Ectodermal cell (in vitro differentiated cells): ENCODE results near the gene SLC12A8.

Experiments used
- H3K27ac ChIP-seq: 2 replicates; pipeline ENCODE4 v1.7.0; 2013; ENCODE audit warnings: mild to moderate bottlenecking, low read depth, low read length; ENCODE audit not compliant: insufficient read depth, poor library complexity, severe bottlenecking
- H3K27me3 ChIP-seq: 2 replicates; pipeline ENCODE4 v1.7.0; 2013; ENCODE audit warnings: mild to moderate bottlenecking, low read length; ENCODE audit not compliant: insufficient read depth, control insufficient read depth, poor library complexity, severe bottlenecking
- H3K36me3 ChIP-seq: one replicate; pipeline ENCODE4 v1.7.0; 2013; ENCODE audit warnings: low read length; ENCODE audit not compliant: control insufficient read depth, insufficient read depth
- H3K4me1 ChIP-seq: one replicate; pipeline ENCODE4 v1.7.0; 2013; ENCODE audit warnings: low read length; ENCODE audit not compliant: control insufficient read depth, insufficient read depth
- H3K4me3 ChIP-seq: 2 replicates; pipeline ENCODE4 v1.7.0; 2013; ENCODE audit warnings: low read depth, low read length, control low read depth; ENCODE audit not compliant: insufficient read depth
- H3K9me3 ChIP-seq: 2 replicates; pipeline ENCODE4 v1.7.0; 2013; ENCODE audit warnings: mild to moderate bottlenecking, low read length, moderate library complexity; ENCODE audit not compliant: control insufficient read depth
- WGBS, 2 experiments: methylation state at CpG; one replicate each; pipeline ENCODE4 v1.1.7; 2013; ENCODE audit warnings: missing lambda C conversion rate in 2 of 2; 5-methylcytosine and 5-hydroxymethylcytosine counted together

SLC12A8 gene

GRCh38 chr3:125160606-125161371 is 51.8 kb downstream of the SLC12A8 start:
- 92 to 96% methylated on average over 9 of the region's 9 CpGs for WGBS, 2 experiments
- Histone ChIP-seq H3K4me1 (peaks cover 17% of the 10 kb centered on the region), H3K9me3 (no peaks in the 10 kb centered on the region), H3K36me3 (no peaks in the 10 kb centered on the region), H3K4me3 (no peak overlapping the region), H3K27ac (no peak overlapping the region), H3K27me3 (no peaks in the 10 kb centered on the region)

- no peaks in the 10 kb centered on the region for H3K9me3 ChIP-seq
- H3K36me3 ChIP-seq = no peaks in the 10 kb centered on the region
- 92 to 97% methylated on average over 3 of the region's 3 CpGs for WGBS, 2 experiments
- peaks cover 21% of the 10 kb centered on the region for H3K4me1 ChIP-seq
- no peak overlapping the region for H3K27ac ChIP-seq
- no peaks in the 10 kb centered on the region for H3K27me3 ChIP-seq
- no peak overlapping the region for H3K4me3 ChIP-seq
Measured at GRCh38 chr3:125157183-125157582, 55.4 kb downstream of the SLC12A8 start.

- no peak overlapping the region for H3K4me3 ChIP-seq
- H3K36me3 ChIP-seq = no peaks in the 10 kb centered on the region
- H3K27me3 ChIP-seq = no peaks in the 10 kb centered on the region
- no peak overlapping the region for H3K27ac ChIP-seq
- H3K4me1 ChIP-seq = peaks cover 16% of the 10 kb centered on the region
- WGBS, 2 experiments = 85 to 88% methylated on average over 7 of the region's 7 CpGs
- H3K9me3 ChIP-seq = no peaks in the 10 kb centered on the region
Measured at GRCh38 chr3:125156456-125156855, 56.1 kb downstream of the SLC12A8 start.

GRCh38 chr3:125154800-125155269 is 57.7 kb downstream of the SLC12A8 start:
- 96% methylated on average over 17 of the region's 17 CpGs for WGBS, 2 experiments
- peaks cover 9% of the 10 kb centered on the region for H3K4me1 ChIP-seq
- H3K27ac ChIP-seq = no peak overlapping the region
- no peak overlapping the region for H3K4me3 ChIP-seq
- H3K27me3 ChIP-seq = no peaks in the 10 kb centered on the region
- H3K9me3 ChIP-seq = no peaks in the 10 kb centered on the region
- no peaks in the 10 kb centered on the region for H3K36me3 ChIP-seq

GRCh38 chr3:125154110-125154509 is 58.4 kb downstream of the SLC12A8 start:
- Histone ChIP-seq H3K27ac (no peak overlapping the region), H3K36me3 (no peaks in the 10 kb centered on the region), H3K4me3 (no peak overlapping the region), H3K4me1 (peaks cover 14% of the 10 kb centered on the region), H3K27me3 (no peaks in the 10 kb centered on the region), H3K9me3 (no peaks in the 10 kb centered on the region)
- WGBS, 2 experiments = 83 to 90% methylated on average over 3 of the region's 3 CpGs

- no peak overlapping the region for H3K27ac ChIP-seq
- no peaks in the 10 kb centered on the region for H3K36me3 ChIP-seq
- 89 to 90% methylated on average over 10 of the region's 10 CpGs for WGBS, 2 experiments
- H3K9me3 ChIP-seq = no peaks in the 10 kb centered on the region
- H3K27me3 ChIP-seq = no peaks in the 10 kb centered on the region
- peaks cover 16% of the 10 kb centered on the region for H3K4me1 ChIP-seq
- H3K4me3 ChIP-seq = no peak overlapping the region
Measured at GRCh38 chr3:125152951-125153350, 59.6 kb downstream of the SLC12A8 start.

- no peak overlapping the region for H3K27ac ChIP-seq
- H3K27me3 ChIP-seq = no peaks in the 10 kb centered on the region
- WGBS, 2 experiments = 91 to 92% methylated on average over 1 of the region's 1 CpG
- no peaks in the 10 kb centered on the region for H3K36me3 ChIP-seq
- no peaks in the 10 kb centered on the region for H3K9me3 ChIP-seq
- H3K4me3 ChIP-seq = no peak overlapping the region
- peaks cover 16% of the 10 kb centered on the region for H3K4me1 ChIP-seq
Measured at GRCh38 chr3:125151916-125152315, 60.6 kb downstream of the SLC12A8 start.

GRCh38 chr3:125151442-125151817 is 61.1 kb downstream of the SLC12A8 start:
- Histone ChIP-seq H3K27ac (no peak overlapping the region), H3K27me3 (no peaks in the 10 kb centered on the region), H3K36me3 (no peaks in the 10 kb centered on the region), H3K4me1 (peaks cover 16% of the 10 kb centered on the region), H3K4me3 (no peak overlapping the region), H3K9me3 (no peaks in the 10 kb centered on the region)
- 90% methylated on average over 9 of the region's 9 CpGs for WGBS, 2 experiments

GRCh38 chr3:125150525-125151441 is 61.8 kb downstream of the SLC12A8 start:
- 87 to 88% methylated on average over 14 of the region's 14 CpGs for WGBS, 2 experiments
- H3K9me3 ChIP-seq = no peaks in the 10 kb centered on the region
- H3K27ac ChIP-seq = no peak overlapping the region
- no peak overlapping the region for H3K4me3 ChIP-seq
- peaks cover 11% of the 10 kb centered on the region for H3K4me1 ChIP-seq
- no peaks in the 10 kb centered on the region for H3K36me3 ChIP-seq
- H3K27me3 ChIP-seq = no peaks in the 10 kb centered on the region

GRCh38 chr3:125149462-125149861 is 63.1 kb downstream of the SLC12A8 start:
- Histone ChIP-seq H3K27me3 (no peaks in the 10 kb centered on the region), H3K4me3 (no peak overlapping the region), H3K27ac (no peak overlapping the region), H3K4me1 (peaks cover 12% of the 10 kb centered on the region), H3K9me3 (no peaks in the 10 kb centered on the region), H3K36me3 (no peaks in the 10 kb centered on the region)
